ENCODE measurements around the gene TIPARP. TPM values are rescaled to one million over a fixed set of nuclear protein-coding genes. Genes with fewer than 3 reads are reported as not detected.

TIPARP gene, protein sequence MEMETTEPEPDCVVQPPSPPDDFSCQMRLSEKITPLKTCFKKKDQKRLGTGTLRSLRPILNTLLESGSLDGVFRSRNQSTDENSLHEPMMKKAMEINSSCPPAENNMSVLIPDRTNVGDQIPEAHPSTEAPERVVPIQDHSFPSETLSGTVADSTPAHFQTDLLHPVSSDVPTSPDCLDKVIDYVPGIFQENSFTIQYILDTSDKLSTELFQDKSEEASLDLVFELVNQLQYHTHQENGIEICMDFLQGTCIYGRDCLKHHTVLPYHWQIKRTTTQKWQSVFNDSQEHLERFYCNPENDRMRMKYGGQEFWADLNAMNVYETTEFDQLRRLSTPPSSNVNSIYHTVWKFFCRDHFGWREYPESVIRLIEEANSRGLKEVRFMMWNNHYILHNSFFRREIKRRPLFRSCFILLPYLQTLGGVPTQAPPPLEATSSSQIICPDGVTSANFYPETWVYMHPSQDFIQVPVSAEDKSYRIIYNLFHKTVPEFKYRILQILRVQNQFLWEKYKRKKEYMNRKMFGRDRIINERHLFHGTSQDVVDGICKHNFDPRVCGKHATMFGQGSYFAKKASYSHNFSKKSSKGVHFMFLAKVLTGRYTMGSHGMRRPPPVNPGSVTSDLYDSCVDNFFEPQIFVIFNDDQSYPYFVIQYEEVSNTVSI
- total RNA-seq: 100 to 1,000 TPM in 1 of 2 donors, 10 to 100 TPM in 1; 27.0 to 111 TPM

DNA sequence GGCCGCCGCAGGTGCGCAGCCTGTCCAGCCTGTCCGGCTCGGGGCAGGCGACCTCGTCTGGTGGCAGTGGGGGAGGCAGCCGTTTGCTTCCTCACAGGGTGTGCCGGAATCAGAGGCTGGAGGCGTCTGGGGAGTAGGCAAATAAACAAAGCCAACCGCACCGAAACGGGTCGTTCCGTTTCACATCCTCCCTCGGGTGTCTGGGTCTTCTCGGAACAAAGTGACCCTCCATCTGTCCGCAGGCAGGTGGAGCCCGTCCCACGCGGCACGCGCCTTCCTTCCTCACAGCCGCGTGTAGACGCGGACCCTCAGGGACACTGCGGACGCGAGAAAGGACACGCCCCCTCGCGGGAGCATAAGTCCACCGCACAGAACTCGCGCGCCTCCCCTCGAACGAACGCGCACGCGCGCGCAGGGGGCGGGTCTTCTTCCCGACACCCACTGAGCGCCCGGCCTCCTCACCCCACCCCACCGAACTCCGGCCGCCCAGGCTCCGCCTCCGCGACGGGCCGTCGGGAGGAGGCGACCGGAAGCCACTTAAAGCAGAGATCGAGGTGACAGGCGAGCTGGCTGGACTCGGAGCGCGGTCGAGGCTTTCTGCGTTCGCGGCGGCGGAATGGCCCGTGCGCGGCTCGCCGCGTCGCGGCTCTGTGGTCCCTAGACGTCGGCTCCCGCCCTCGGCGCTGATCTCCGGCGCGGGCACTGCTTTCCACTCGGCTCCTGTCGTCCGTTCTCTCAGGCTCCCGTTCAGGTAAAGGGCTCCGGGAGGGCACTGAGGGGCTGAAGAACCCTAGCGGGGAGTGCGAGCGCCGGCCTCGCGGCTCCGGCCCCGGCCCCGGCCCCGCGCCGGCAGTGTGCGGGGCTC lies at the start of gene TIPARP:
Gene TIPARP, plus strand, starts transcription at position 545 of the 865 bp plus-strand sequence. CDS start 3,108 bp downstream, outside the sequence.
- ATAC-seq: peak; percentile 81 to 86
- peaks cover 33 to 35% of the 10 kb centered on the region in 2 donors for H3K36me3 Mint-ChIP-seq
- H3K27ac Mint-ChIP-seq: peak within 1 kb of the TSS; percentile 87 to 94
- DNase-seq (ENCODE audit: low spot score in 2 of 2): peak; percentile 99
- H3K9me3 Mint-ChIP-seq: no peaks in the 10 kb centered on the region

DNA sequence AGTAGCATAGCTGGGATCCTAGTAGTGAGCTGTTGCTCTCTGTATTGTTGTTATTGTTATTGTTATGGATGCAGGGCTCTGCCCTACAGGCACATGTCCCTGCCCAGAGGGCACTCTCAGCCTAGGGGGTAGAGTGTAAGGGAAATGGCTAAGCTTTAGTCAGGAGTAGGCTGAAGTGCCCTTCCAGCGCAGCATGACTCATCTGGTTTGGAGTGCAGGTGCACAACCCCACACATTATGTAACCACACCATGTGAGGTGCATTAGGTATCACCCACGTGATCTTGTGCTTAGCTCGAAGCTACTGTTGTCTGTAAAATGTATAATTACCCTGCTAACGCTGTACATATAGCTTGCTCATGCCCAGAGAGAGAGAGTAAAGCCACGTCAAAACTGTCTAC lies 48.3 kb upstream of the TIPARP start:
- ATAC-seq (peak in 1 of 2 donors; percentile 66), DNase-seq (ENCODE audit: low spot score in 2 of 2) (no peak)
- H3K27ac Mint-ChIP-seq: no peak overlapping the region
- no peaks in the 10 kb centered on the region for H3K36me3 Mint-ChIP-seq
- no peaks in the 10 kb centered on the region for H3K9me3 Mint-ChIP-seq

DNA sequence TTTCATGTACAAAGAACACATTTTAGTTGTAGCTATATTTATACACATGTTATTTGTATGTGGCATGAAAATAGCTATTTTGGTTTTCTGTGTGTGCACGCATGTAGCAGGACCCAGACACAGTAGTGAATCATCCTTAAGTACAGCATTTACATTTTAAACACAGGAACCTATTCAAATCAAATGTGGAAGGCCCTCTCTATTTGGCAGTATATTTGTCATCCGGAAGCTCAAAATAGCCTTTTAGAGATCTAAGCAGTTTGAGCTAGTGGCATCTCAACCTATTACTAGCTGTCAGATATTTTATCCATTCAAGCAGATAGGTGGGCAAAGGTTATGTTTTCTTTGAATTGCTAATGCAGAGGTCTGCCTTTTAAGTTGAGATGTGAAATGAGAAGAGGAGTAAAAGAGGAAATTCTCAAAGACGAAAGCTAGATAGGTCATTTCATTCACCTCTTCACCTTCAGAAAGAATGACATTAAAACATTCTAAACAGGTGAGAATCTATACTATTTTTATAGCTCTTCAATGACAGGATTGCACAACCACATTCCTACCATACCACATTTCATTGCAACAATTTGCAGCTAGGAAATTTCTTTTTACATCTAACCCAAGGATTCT lies 46.3 kb upstream of the TIPARP start:
- Mint-ChIP-seq H3K36me3 (no peaks in the 10 kb centered on the region), H3K27ac (no peak overlapping the region), H3K9me3 (no peaks in the 10 kb centered on the region)
- DNase-seq (ENCODE audit: low spot score in 2 of 2) (no peak), ATAC-seq (no peak)

DNA sequence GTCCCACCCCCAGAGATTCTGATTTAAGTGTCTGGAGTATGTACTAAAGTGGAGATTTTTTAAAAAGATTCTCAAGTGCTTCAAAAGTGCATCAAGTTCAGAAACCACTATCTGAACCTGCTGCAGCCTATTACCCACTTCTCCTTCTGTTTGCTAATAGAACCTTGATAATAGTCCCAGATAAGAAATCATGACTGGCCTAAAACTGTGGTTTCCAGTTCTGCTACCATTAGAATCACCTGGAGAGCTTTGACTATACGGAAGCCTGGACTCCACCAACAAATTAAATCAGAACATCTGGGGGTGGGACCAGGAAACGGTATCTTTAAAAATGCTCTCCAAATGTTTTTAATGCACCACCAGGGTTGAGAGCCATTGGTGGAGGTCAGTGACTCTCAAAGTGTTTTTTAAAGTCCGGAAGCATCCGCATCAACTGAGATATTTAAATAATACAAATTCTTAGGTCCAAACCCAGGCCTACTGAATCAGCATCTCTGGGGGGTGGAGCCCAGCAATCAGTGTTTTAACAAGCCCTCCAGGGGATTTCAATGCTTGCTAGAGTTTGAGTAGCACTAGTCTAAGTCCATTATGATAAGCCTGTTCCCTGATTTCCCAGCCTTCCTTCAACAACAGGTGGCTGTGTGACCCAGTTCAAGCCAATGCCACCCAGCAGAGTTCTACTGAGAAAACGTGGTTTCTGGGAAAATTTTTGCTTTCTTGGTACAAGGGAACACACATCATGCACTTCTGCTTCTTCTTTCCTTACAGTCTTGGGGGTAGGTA lies 45.4 kb upstream of the TIPARP start:
- Mint-ChIP-seq H3K9me3 (no peaks in the 10 kb centered on the region), H3K27ac (no peak overlapping the region), H3K36me3 (no peaks in the 10 kb centered on the region)
- ATAC-seq: no peak
- DNase-seq (ENCODE audit: low spot score in 2 of 2): no peak

GRCh38 chr3:156630081-156630772 lies 44.2 kb upstream of the TIPARP start:
- H3K9me3 Mint-ChIP-seq: no peaks in the 10 kb centered on the region
- ATAC-seq (no peak), DNase-seq (ENCODE audit: low spot score in 2 of 2) (no peak)
- no peaks in the 10 kb centered on the region for H3K36me3 Mint-ChIP-seq
- no peak overlapping the region for H3K27ac Mint-ChIP-seq

- DNase-seq (ENCODE audit: low spot score in 2 of 2) (no peak), ATAC-seq (no peak)
- H3K9me3 Mint-ChIP-seq: no peaks in the 10 kb centered on the region
- H3K27ac Mint-ChIP-seq: no peak overlapping the region
- no peaks in the 10 kb centered on the region for H3K36me3 Mint-ChIP-seq
Observed at GRCh38 chr3:156630773-156631093, 43.7 kb upstream of the TIPARP start.

DNA sequence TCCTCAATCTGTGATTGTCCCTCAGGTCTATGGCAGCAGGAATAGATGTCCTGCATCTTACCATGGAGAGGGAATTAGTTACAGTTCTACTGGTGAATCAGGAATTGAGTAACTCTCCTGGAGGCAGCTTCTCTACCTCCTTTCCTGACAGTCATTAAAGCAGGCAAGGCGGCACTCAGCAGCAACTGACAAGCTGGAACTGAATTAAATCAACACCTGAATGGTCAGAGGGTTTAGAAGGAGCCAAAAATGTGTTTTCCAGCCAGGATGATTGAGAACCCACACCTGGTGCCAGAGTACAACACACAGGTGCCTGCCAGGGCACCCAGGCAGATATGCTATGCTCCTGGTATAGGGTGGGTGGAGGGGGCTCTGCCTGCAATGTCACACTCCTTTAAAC lies 43.1 kb upstream of the TIPARP start:
- no peaks in the 10 kb centered on the region for H3K9me3 Mint-ChIP-seq

GRCh38 chr3:156632601-156633000 lies 41.8 kb upstream of the TIPARP start:
- H3K27ac Mint-ChIP-seq: no peak overlapping the region
- ATAC-seq (no peak), DNase-seq (ENCODE audit: low spot score in 2 of 2) (no peak)
- H3K9me3 Mint-ChIP-seq: no peaks in the 10 kb centered on the region
- H3K36me3 Mint-ChIP-seq: no peaks in the 10 kb centered on the region

More for the DNA sequence above, 43.1 kb upstream of the TIPARP start:
- no peaks in the 10 kb centered on the region for H3K36me3 Mint-ChIP-seq
- no peak overlapping the region for H3K27ac Mint-ChIP-seq
- ATAC-seq: no peak
- no peak for DNase-seq (ENCODE audit: low spot score in 2 of 2)

DNA sequence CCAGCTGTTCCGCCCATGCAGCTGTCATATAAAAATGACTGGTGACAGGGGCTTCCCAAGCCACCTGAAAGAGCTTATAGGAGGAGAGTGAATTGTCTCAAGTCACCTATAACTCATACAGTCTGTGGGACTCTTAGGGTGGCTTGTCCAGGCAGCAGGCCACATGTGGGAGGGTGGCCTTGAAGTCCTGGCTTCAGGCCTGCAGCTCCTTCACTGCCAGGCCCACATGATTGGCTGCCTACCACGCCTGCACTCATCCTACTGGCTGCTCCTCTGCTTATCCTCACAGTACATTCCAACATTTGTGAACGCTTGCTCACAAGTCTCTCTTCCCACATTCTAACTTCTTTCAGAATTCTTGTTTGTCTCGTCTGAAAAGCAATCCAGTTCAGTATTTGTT lies 41.1 kb upstream of the TIPARP start:
- H3K9me3 Mint-ChIP-seq: no peaks in the 10 kb centered on the region
- no peaks in the 10 kb centered on the region for H3K36me3 Mint-ChIP-seq
- DNase-seq (ENCODE audit: low spot score in 2 of 2) (no peak), ATAC-seq (no peak)
- H3K27ac Mint-ChIP-seq: no peak overlapping the region

DNA sequence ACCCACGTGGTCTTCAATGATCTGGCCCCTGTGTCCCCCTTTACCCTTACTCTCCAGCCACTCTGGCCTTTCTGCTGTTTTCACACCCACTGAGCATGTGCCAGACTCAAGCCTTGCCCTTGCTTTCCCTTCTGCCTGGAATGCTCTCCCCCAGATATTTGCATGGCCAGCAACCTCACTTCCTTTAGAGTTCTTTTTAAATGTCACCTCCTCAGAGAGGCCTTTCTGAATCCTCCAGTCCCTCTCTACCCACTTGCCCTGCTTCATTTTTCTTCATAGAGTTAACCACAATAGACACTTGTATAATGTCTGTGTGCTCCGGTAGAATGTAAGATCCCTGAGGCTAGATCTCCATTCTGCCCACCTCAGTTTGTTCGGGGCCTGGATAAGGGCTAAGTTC lies 39.4 kb upstream of the TIPARP start:
- Mint-ChIP-seq H3K9me3 (no peaks in the 10 kb centered on the region), H3K27ac (no peak overlapping the region), H3K36me3 (no peaks in the 10 kb centered on the region)
- ATAC-seq: no peak
- DNase-seq (ENCODE audit: low spot score in 2 of 2): no peak

DNA sequence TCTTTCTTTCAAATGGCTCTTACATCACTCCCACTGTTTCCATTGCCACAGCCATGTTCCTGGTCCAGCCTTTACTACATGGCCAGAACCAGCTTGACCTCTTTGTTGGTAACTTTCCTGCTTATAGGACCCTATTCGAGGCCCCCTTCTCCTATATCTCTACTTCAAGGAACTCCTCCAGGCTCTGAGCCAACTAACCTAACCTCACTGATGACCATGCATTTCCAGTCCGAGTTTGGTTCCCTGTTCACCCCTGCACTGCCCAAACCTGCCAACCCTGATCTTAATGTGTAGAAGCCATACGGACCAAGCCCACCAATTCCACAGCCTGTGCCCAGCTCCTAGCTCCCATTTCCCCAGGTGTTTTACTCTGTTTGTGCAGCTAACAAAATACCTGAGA lies 38.4 kb upstream of the TIPARP start:
- DNase-seq (ENCODE audit: low spot score in 2 of 2) (no peak), ATAC-seq (no peak)
- Mint-ChIP-seq H3K36me3 (no peaks in the 10 kb centered on the region), H3K27ac (no peak overlapping the region), H3K9me3 (no peaks in the 10 kb centered on the region)

DNA sequence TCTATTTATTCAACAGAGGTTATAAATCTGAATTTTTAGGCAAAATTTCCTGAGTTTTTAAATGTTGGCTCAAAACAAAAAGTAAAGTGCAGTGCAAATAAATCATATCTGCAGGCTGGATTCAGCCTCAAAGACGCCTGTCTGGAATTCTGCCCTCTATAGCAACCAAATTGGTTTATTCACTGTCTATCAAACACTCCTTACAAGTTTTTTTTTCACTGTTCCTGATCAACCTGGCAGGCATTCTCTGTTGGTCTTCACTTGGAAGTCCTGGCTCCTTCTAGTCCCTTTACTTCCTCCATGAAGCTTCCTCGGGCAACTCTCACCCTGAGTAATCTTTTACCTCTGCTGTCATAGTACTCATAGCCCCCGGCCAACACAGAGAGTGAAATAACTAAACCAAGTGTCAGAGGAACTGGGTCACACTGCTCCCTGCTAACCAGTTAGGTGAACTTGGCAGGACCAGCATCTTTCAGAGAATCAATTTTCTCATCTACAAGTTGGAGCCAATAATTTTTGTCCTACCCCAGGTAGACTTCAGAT lies 36.8 kb upstream of the TIPARP start:
- no peaks in the 10 kb centered on the region for H3K9me3 Mint-ChIP-seq
- no peaks in the 10 kb centered on the region for H3K36me3 Mint-ChIP-seq
- no peak for ATAC-seq
- no peak overlapping the region for H3K27ac Mint-ChIP-seq
- DNase-seq (ENCODE audit: low spot score in 2 of 2): no peak

DNA sequence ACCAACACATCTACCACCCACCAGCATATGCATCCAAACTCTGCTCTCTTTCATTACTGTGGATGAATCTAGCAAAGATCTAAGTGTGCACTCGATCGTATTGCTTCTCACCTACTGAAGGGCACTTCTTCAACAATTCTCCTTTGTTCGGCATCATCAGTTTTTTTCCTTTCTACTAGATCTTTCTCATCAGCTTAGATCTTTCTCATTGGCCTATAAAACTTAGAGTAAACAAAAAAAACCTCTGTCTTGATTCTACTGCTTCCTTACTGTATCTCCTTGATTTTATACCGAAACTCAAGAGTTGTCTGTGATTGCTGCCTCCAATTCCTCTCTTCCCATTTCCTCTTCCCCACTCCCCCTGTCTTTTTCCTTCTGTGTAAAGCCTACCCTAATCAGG lies 36.1 kb upstream of the TIPARP start:
- H3K36me3 Mint-ChIP-seq: no peaks in the 10 kb centered on the region
- no peak overlapping the region for H3K27ac Mint-ChIP-seq
- no peaks in the 10 kb centered on the region for H3K9me3 Mint-ChIP-seq
- ATAC-seq (no peak), DNase-seq (ENCODE audit: low spot score in 2 of 2) (no peak)

DNA sequence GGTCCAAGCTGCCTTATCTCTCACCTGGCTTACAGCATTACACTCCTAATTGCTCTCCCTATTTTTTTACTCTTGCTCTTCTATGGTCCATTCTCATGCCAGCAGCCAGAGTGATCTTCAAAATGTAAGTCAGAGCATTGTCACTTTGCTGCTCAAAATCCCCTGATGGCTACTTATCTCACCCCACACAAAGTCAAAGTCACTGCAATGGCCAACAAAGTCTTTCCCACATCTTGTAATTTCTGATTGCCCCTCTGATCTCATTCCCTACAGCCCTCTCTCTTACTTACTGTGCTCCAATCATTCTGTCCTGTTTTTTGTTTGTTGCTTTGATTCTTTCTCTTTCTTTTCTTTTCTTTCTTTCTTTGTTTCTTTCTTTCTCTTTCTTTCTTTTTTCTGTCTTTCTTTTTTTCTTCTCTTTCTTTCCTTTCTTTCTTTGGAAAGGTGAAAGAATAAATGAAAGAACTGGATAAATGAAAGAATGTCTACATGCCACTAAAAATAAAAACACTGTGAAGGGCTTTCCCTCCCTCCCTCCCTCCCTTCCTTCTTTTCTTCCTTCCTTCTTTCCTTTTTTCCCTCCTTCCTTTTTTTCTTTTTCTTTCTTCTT lies 34.9 kb upstream of the TIPARP start:
- no peaks in the 10 kb centered on the region for H3K9me3 Mint-ChIP-seq
- no peak for ATAC-seq
- H3K27ac Mint-ChIP-seq: no peak overlapping the region
- DNase-seq (ENCODE audit: low spot score in 2 of 2): no peak
- H3K36me3 Mint-ChIP-seq: no peaks in the 10 kb centered on the region

DNA sequence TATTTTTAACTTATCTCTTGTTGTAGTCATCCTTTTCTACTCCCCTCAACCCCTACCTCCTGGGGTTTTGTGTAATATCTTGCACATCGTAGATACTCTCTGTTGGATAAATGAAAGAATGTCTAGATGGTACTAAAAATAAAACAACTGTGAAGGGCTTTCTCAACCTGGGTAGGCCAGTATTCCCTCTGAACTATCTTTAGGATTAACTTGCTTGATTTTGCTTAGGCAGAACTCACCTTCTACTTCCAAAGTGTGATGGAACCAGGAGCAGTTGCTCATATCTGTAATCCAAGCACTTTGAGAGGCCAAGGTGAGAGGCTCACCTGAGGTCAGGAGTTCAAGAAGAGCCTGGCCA lies 32.8 kb upstream of the TIPARP start:
- Mint-ChIP-seq H3K27ac (no peak overlapping the region), H3K9me3 (peaks cover 0 to 1% of the 10 kb centered on the region in 2 donors), H3K36me3 (peaks cover 0 to under 1% of the 10 kb centered on the region in 2 donors)
- DNase-seq (ENCODE audit: low spot score in 2 of 2): no peak
- no peak for ATAC-seq

Data from activated naive CD4-positive, alpha-beta T cell treated with anti-CD3 and anti-CD28 coated beads, Interleukin-2, amount 50 U/mL, for 72 hours (primary cell).